PC-3 (cell line): ENCODE results near the gene RRM1. TPM values are rescaled to one million over a fixed set of nuclear protein-coding genes. Genes with fewer than 3 reads are reported as not detected.

Experiments
- ATAC-seq: fragments of 200-7000 bp; cut with Tn5 transposase; 2 replicates; pipeline ENCODE4 v1.9.1; 2020; ENCODE audit warnings: mild to moderate bottlenecking, moderate library complexity
- BruUV-seq: library from RNA; stranded (reverse); fragments of 400-500 nt; replicated peaks from 2 replicates; lab custom pipeline; 2021; lab: Mats Ljungman, UMichigan
- CTCF ChIA-PET: fragments of 300-600 bp; sonication (Branson Sonifier 250); formaldehyde crosslinking; loops from one replicate; lab custom pipeline; 2022; ENCODE audit warnings: antibody characterized with exemption; lab: Charles Lee
- POLR2A ChIA-PET: fragments of 300-600 bp; sonication (Branson Sonifier 250); formaldehyde crosslinking; loops from one replicate; lab custom pipeline; 2022; ENCODE audit warnings: antibody characterized with exemption; ENCODE audit not compliant: unreplicated experiment; lab: Charles Lee
- DNase-seq: peaks from one replicate; pipeline ENCODE4 v3.0.0-alpha.2; 2015
- H2AFZ ChIP-seq: fragments of 300-600 bp; sonication (generic); 2 replicates; pipeline ENCODE4 v1.6.0; 2016; ENCODE audit warnings: antibody characterized with exemption, low read length
- H3F3A ChIP-seq: fragments of 300-600 bp; sonication (generic); one replicate; pipeline ENCODE4 v1.6.0; 2017; ENCODE audit warnings: antibody characterized with exemption, low read length, control low read depth, mild to moderate bottlenecking; ENCODE audit not compliant: unreplicated experiment
- H3K27ac ChIP-seq: fragments of 300-600 bp; sonication (generic); 2 replicates; pipeline ENCODE4 v1.5.1; 2016; ENCODE audit warnings: mild to moderate bottlenecking, low read length
- H3K27me3 ChIP-seq: fragments of 300-600 bp; sonication (generic); 2 replicates; pipeline ENCODE4 v1.6.1; 2016; ENCODE audit warnings: low read length, mixed read lengths
- H3K36me3 ChIP-seq: fragments of 300-600 bp; sonication (generic); 2 replicates; pipeline ENCODE4 v1.6.1; 2016; ENCODE audit warnings: low read depth, mixed run types, low read length, mixed read lengths
- H3K4me1 ChIP-seq: fragments of 300-600 bp; sonication (generic); 2 replicates; pipeline ENCODE4 v1.5.1; 2016; ENCODE audit warnings: low read length; ENCODE audit not compliant: insufficient read depth
- H3K4me2 ChIP-seq: fragments of 300-600 bp; sonication (generic); 2 replicates; pipeline ENCODE4 v1.6.0; 2016; ENCODE audit warnings: low read length
- H3K4me3 ChIP-seq: fragments of 300-600 bp; sonication (generic); 2 replicates; pipeline ENCODE4 v1.5.1; 2016; ENCODE audit warnings: mild to moderate bottlenecking, low read length, mixed read lengths
- H3K79me2 ChIP-seq: fragments of 300-600 bp; sonication (generic); 2 replicates; pipeline ENCODE4 v1.6.1; 2017; ENCODE audit warnings: low read length, mixed read lengths
- H3K9ac ChIP-seq: fragments of 300-600 bp; sonication (generic); 2 replicates; pipeline ENCODE4 v1.6.0; 2016; ENCODE audit warnings: mild to moderate bottlenecking, low read length
- H3K9me2 ChIP-seq: fragments of 300-600 bp; sonication (generic); replicated peaks from 2 replicates; pipeline ENCODE4 v1.6.1; 2016; ENCODE audit warnings: mixed run types, low read length, mixed read lengths
- H3K9me3 ChIP-seq: fragments of 300-600 bp; sonication (generic); 2 replicates; pipeline ENCODE4 v1.6.1; 2016; ENCODE audit warnings: low read length, mixed read lengths
- H4K20me1 ChIP-seq: fragments of 300-600 bp; sonication (generic); 2 replicates; pipeline ENCODE4 v1.6.1; 2016; ENCODE audit warnings: low read length, mixed read lengths
- EZH2 ChIP-seq: fragments of 300-600 bp; sonication (generic); IDR thresholded peaks from one replicate; pipeline ENCODE4 v1.6.1; 2017; ENCODE audit warnings: antibody characterized with exemption, mild to moderate bottlenecking, low read length; ENCODE audit not compliant: unreplicated experiment
- EZH2phosphoT487 ChIP-seq: fragments of 300-600 bp; sonication (generic); IDR thresholded peaks from 2 replicates; pipeline ENCODE4 v1.6.1; 2018; ENCODE audit warnings: mild to moderate bottlenecking, antibody characterized with exemption, low read length, borderline replicate concordance
- intact Hi-C: fragments of 100-400 bp; cut with micrococcal nuclease; formaldehyde crosslinking; loops from 2 replicates; pipeline ENCODE4 v1.9.0; 2023
- total RNA-seq: library from RNA; depleted of rRNA; stranded (reverse); fragments of >200 nt; gene quantifications from 2 replicates; pipeline ENCODE4 v1.2.3, GENCODE V29; 2014
- TF ChIP-seq, protein P1 (sequence below): fragments of 300-600 bp; sonication (generic); conservative IDR thresholded peaks from 2 replicates; pipeline ENCODE4 v1.5.1; 2017; ENCODE audit warnings: antibody characterized with exemption, low read depth, mild to moderate bottlenecking, low read length

Gene RRM1
- total RNA-seq, 1 experiment from 2014 or later, result 106 TPM

DNA sequence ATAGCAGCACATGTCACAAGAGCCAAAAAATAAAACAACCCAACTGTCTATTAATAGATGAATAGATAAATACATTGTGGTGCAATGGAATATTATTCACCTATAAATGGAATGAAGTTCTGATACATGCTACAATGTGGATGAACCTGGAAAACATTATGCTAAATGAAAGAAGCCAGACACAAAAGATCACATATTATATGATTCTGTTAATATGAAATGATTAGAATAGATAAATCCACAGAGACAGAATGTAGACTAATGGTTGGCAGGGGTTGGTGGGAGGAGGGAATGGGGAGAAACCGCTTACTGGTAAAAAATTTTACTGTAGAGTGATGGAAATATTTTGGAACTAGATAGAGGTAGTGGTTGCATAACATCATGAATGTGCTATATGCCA lies 32.9 kb upstream of the RRM1 start:
- Histone ChIP-seq H4K20me1 (no peaks in the 10 kb centered on the region), H3K27ac (no peak overlapping the region), H3K4me1 (peaks cover 17% of the 10 kb centered on the region), H3K4me3 (no peak overlapping the region), H3K9me3 (no peaks in the 10 kb centered on the region), H3F3A (no peaks in the 10 kb centered on the region), H3K4me2 (no peak overlapping the region), H3K9ac (no peak overlapping the region), H3K79me2 (no peaks in the 10 kb centered on the region), H3K27me3 (no peaks in the 10 kb centered on the region), H3K9me2 (no peaks in the 10 kb centered on the region), H3K36me3 (no peaks in the 10 kb centered on the region), H2AFZ (no peak overlapping the region)
- BruUV-seq, result no TSS peak
- ChIA-PET POLR2A (no interaction called here), CTCF (no interaction called here)
- TF ChIP-seq EZH2 (no peak), EZH2phosphoT487 (no peak)
- TF ChIP-seq, protein P1, sequence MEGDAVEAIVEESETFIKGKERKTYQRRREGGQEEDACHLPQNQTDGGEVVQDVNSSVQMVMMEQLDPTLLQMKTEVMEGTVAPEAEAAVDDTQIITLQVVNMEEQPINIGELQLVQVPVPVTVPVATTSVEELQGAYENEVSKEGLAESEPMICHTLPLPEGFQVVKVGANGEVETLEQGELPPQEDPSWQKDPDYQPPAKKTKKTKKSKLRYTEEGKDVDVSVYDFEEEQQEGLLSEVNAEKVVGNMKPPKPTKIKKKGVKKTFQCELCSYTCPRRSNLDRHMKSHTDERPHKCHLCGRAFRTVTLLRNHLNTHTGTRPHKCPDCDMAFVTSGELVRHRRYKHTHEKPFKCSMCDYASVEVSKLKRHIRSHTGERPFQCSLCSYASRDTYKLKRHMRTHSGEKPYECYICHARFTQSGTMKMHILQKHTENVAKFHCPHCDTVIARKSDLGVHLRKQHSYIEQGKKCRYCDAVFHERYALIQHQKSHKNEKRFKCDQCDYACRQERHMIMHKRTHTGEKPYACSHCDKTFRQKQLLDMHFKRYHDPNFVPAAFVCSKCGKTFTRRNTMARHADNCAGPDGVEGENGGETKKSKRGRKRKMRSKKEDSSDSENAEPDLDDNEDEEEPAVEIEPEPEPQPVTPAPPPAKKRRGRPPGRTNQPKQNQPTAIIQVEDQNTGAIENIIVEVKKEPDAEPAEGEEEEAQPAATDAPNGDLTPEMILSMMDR, result no peak
- DNase-seq, result no peak
- intact Hi-C loops, result loop anchor here (5.0 kb wide), 1 partner anchor 154 kb away; no protein-coding TSS in a partner anchor
- ATAC-seq, result no peak

DNA sequence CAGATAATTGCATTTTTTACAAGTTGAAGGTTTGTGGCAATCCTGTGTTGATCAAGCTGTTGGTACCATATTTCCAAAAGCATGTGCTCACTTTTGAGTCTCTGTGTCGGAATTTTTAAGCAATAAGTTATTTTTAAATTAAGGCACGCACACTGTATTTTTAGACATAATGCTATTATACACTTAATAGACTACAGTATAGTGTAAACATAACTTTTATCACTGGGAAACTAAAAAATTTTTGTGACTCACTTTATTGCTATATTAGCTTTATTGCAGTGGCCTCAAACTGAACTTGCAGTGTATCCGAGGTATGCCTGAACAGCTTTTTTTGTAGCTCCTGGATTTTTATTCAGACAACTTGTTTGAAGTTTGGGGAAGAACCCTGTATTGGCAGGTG lies 31.3 kb upstream of the RRM1 start:
- H3K27me3 ChIP-seq, result no peaks in the 10 kb centered on the region
- peak overlapping the region; percentile 48 for H3K4me2 ChIP-seq
- intact Hi-C loops, result loop anchor here (5.0 kb wide), 1 partner anchor 156 kb away; no protein-coding TSS in a partner anchor
- peak; percentile 64 for DNase-seq
- H3K4me1 ChIP-seq, result peaks cover 17% of the 10 kb centered on the region
- H3K9ac ChIP-seq, result no peak overlapping the region
- ChIA-PET POLR2A (interaction anchor here (0.9 kb wide), 1 partner anchor 222 kb away, joined by 5 read pairs; no protein-coding TSS in a partner anchor), CTCF (interaction anchor here (0.7 to 1.4 kb wide), 4 partner anchors 9 to 222 kb away, joined by 4 to 11 read pairs (median 6); partner anchors contain the start of genes RHOG and STIM1)
- H4K20me1 ChIP-seq, result no peaks in the 10 kb centered on the region
- no peaks in the 10 kb centered on the region for H3F3A ChIP-seq
- no TSS peak for BruUV-seq
- no peaks in the 10 kb centered on the region for H3K9me2 ChIP-seq
- no peak overlapping the region for H3K4me3 ChIP-seq
- H3K36me3 ChIP-seq, result no peaks in the 10 kb centered on the region
- ATAC-seq, result peak; percentile 94
- H3K27ac ChIP-seq, result peak overlapping the region; percentile 42
- no peaks in the 10 kb centered on the region for H3K79me2 ChIP-seq
- TF ChIP-seq, protein P1, result no peak
- TF ChIP-seq EZH2 (no peak), EZH2phosphoT487 (no peak)
- H2AFZ ChIP-seq, result no peak overlapping the region
- no peaks in the 10 kb centered on the region for H3K9me3 ChIP-seq
